NOMO-1 (cell line): ENCODE results near the gene ZNF493.

Source experiments
- DNase-seq, 2 experiments: peaks; one replicate each; lab custom pipeline; 2025; ENCODE audit not compliant: unreplicated experiment in 2 of 2; lab: John Stamatoyannopoulos, UW

The ZNF493 gene

GRCh38 chr19:21462540-21462939, 65.6 kb downstream of the ZNF493 start:
- DNase-seq, result no peak

- no peak for DNase-seq
Observed at GRCh38 chr19:21463449-21464105, 66.6 kb downstream of the ZNF493 start.

GRCh38 chr19:21466627-21467026, 69.7 kb downstream of the ZNF493 start:
- DNase-seq, result no peak

DNA sequence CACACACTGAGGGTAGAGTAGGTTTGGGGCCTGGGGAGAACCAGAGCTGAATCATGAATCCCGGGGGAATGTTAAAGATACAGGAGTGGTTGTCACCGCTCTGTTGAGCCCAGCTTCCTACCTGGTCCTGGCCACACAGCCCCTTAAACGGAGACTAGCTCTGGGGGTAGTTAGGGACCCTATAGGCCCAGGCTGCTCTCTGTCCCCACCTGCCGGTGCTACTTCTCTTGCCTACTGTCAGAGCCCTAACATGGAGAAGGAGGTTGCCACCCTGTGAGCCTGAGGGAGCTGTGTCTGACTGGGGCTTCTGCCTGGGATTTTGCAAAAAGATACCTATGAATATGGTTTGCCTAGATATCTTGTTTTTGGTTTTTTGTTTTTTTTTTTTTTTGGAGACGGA, 71.9 kb downstream of the ZNF493 start:
- DNase-seq, result no peak

GRCh38 chr19:21472507-21472906, 75.6 kb downstream of the ZNF493 start:
- no peak for DNase-seq

- no peak for DNase-seq
Observed at GRCh38 chr19:21474671-21475181, 77.8 kb downstream of the ZNF493 start.
